ENCODE measurements around the gene TAAR1.

GRCh38 chr6:132616677-132617076, 42.3 kb downstream of the TAAR1 start:
- TF ChIP-seq CTCF (optimal IDR thresholded peaks at IDR 0.05 in 1 of 3, IDR thresholded peaks at IDR 0.05 in 1 of 3, conservative IDR thresholded peaks at IDR 0.05 in 1 of 3; ENCODE audit: extremely low read depth in 1 of 3, insufficient read depth in 2 of 3, low read length in 3 of 3): no peak
- no peak for TF ChIP-seq EZH2 (IDR thresholded peaks at IDR 0.05; ENCODE audit: low read length)
